WTC11 (cell line): Measurements from ENCODE around the gene PRODH. TPM values are rescaled to one million over a fixed set of nuclear protein-coding genes. Genes with fewer than 3 reads are reported as not detected.

Experiments used
- ATAC-seq: fragments of 200-7000 bp; cut with Tn5 transposase; 2 replicates; pipeline ENCODE4 v1.10.0; 2021; ENCODE audit warnings: mild to moderate bottlenecking, moderate library complexity
- CTCF ChIA-PET: fragments of 300-600 bp; sonication (Branson Sonifier 250); formaldehyde crosslinking; loops from one replicate; lab custom pipeline; 2021; ENCODE audit warnings: antibody characterized with exemption; lab: Charles Lee
- POLR2A ChIA-PET: fragments of 350-600 bp; sonication (Branson Sonifier 250); formaldehyde crosslinking; loops from one replicate; lab custom pipeline; 2021; ENCODE audit warnings: antibody characterized with exemption; lab: Charles Lee
- DNase-seq: peaks from one replicate; pipeline ENCODE4 v3.0.0; 2021; ENCODE audit warnings: low spot score
- H3K27ac Mint-ChIP-seq: 2 replicates; pipeline ENCODE4 v1.8.0; 2021; ENCODE audit warnings: mixed read lengths
- H3K27me3 Mint-ChIP-seq: 2 replicates; pipeline ENCODE4 v1.8.0; 2021; ENCODE audit warnings: low read depth, mild to moderate bottlenecking, moderate library complexity, mixed read lengths
- H3K36me3 Mint-ChIP-seq: 2 replicates; pipeline ENCODE4 v1.8.0; 2021; ENCODE audit warnings: mixed read lengths
- H3K4me1 Mint-ChIP-seq: 2 replicates; pipeline ENCODE4 v1.8.0; 2022; ENCODE audit warnings: mixed read lengths
- H3K4me3 Mint-ChIP-seq: 2 replicates; pipeline ENCODE4 v1.8.0; 2021; ENCODE audit warnings: mild to moderate bottlenecking, moderate library complexity, mixed read lengths
- H3K9me3 Mint-ChIP-seq: 2 replicates; pipeline ENCODE4 v1.8.0; 2021; ENCODE audit warnings: mixed read lengths
- ESRRA ChIP-seq: sonication (generic); formaldehyde crosslinking; IDR thresholded peaks from 2 replicates; pipeline ENCODE4 v1.8.1; 2022; ENCODE audit warnings: mild to moderate bottlenecking, missing genetic modification reagents, borderline replicate concordance
- NFATC4 ChIP-seq: fragments of 250-450 bp; sonication (Bioruptor Pico); IDR thresholded peaks from 2 replicates; pipeline ENCODE4 v1.9.0; 2021; ENCODE audit warnings: mild to moderate bottlenecking
- NFE2L1 ChIP-seq: sonication (generic); formaldehyde crosslinking; IDR thresholded peaks from 2 replicates; pipeline ENCODE4 v1.8.1; 2023; ENCODE audit warnings: missing genetic modification reagents
- NR1H2 ChIP-seq: sonication (generic); formaldehyde crosslinking; IDR thresholded peaks from 2 replicates; pipeline ENCODE4 v1.9.0; 2021; ENCODE audit warnings: mild to moderate bottlenecking, moderate library complexity, missing genetic modification reagents
- SP1 ChIP-seq: sonication (generic); formaldehyde crosslinking; conservative IDR thresholded peaks from 2 replicates; pipeline ENCODE4 v1.8.1; 2022; ENCODE audit warnings: missing genetic modification reagents
- TEAD4 ChIP-seq: sonication (generic); formaldehyde crosslinking; IDR thresholded peaks from 2 replicates; pipeline ENCODE4 v1.8.0; 2022; ENCODE audit warnings: mild to moderate bottlenecking, missing genetic modification reagents
- ZNF138 ChIP-seq: sonication (generic); formaldehyde crosslinking; conservative IDR thresholded peaks from 2 replicates; pipeline ENCODE4 v1.8.1; 2022; ENCODE audit warnings: mild to moderate bottlenecking, moderate library complexity, missing genetic modification reagents
- ZNF219 ChIP-seq: sonication (generic); formaldehyde crosslinking; IDR thresholded peaks from 2 replicates; pipeline ENCODE4 v1.8.0; 2023; ENCODE audit warnings: missing genetic modification reagents, mild to moderate bottlenecking, borderline replicate concordance
- total RNA-seq: library from RNA; stranded (reverse); gene quantifications from 3 replicates; pipeline ENCODE4 v1.2.3, GENCODE V29; 2021
- TF ChIP-seq, protein P1 (sequence below): sonication (generic); formaldehyde crosslinking; IDR thresholded peaks from 2 replicates; pipeline ENCODE4 v1.8.1; 2022; ENCODE audit warnings: low read depth, missing genetic modification reagents, borderline replicate concordance
- TF ChIP-seq, protein P2 (sequence below): sonication (generic); formaldehyde crosslinking; IDR thresholded peaks from 2 replicates; pipeline ENCODE4 v1.8.0; 2022; ENCODE audit warnings: mild to moderate bottlenecking, missing genetic modification reagents
- TF ChIP-seq, protein P3 (sequence below): sonication (generic); formaldehyde crosslinking; IDR thresholded peaks from 2 replicates; pipeline ENCODE4 v1.8.1; 2023; ENCODE audit warnings: mild to moderate bottlenecking, moderate library complexity, missing genetic modification reagents
- TF ChIP-seq, protein P4 (sequence below): sonication (generic); formaldehyde crosslinking; IDR thresholded peaks from 2 replicates; pipeline ENCODE4 v1.8.1; 2023; ENCODE audit warnings: mild to moderate bottlenecking, missing genetic modification reagents
- TF ChIP-seq, protein P5 (sequence below): fragments of 200-600 bp; IDR thresholded peaks from 2 replicates; pipeline ENCODE4 v1.8.0; 2022; ENCODE audit warnings: antibody characterized with exemption
- TF ChIP-seq, protein P6 (sequence below): sonication (generic); formaldehyde crosslinking; conservative IDR thresholded peaks from 2 replicates; pipeline ENCODE4 v1.8.1; 2023; ENCODE audit warnings: mild to moderate bottlenecking, low read depth, missing genetic modification reagents, moderate library complexity
- TF ChIP-seq, protein P7 (sequence below): sonication (generic); formaldehyde crosslinking; IDR thresholded peaks from 2 replicates; pipeline ENCODE4 v1.8.0; 2023; ENCODE audit warnings: mild to moderate bottlenecking, missing genetic modification reagents
- TF ChIP-seq, protein P8 (sequence below): sonication (generic); formaldehyde crosslinking; IDR thresholded peaks from 2 replicates; pipeline ENCODE4 v1.8.0; 2022; ENCODE audit warnings: mild to moderate bottlenecking, missing genetic modification reagents

PRODH gene
- total RNA-seq, 1 experiment from 2014 or later: 97.3 TPM

DNA sequence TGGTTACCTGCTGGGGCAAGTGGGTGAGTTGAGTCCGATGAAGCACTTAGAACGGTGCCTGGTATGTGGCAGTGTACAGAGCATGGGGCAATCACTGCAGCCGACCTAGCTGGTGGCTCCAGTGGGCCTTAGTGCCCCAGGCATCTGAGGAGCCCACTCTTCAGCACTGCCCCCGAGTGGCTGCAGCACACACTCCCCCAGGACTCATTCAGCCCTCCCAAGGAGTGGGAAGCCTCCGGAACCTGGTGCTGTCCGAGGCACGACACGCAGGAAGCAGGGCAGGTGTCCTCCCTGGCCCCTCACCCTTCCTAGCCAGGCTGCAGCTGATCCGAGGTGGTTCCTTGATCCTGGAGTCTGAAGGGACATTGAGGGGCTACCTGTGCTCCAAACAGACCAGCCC lies 42.4 kb upstream of the PRODH start (continued):
- no peak for TF ChIP-seq SP1 (CRISPR knock-in tag)
- TF ChIP-seq, protein P1, sequence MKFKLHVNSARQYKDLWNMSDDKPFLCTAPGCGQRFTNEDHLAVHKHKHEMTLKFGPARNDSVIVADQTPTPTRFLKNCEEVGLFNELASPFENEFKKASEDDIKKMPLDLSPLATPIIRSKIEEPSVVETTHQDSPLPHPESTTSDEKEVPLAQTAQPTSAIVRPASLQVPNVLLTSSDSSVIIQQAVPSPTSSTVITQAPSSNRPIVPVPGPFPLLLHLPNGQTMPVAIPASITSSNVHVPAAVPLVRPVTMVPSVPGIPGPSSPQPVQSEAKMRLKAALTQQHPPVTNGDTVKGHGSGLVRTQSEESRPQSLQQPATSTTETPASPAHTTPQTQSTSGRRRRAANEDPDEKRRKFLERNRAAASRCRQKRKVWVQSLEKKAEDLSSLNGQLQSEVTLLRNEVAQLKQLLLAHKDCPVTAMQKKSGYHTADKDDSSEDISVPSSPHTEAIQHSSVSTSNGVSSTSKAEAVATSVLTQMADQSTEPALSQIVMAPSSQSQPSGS (CRISPR knock-in tag): no peak
- TF ChIP-seq, protein P2, sequence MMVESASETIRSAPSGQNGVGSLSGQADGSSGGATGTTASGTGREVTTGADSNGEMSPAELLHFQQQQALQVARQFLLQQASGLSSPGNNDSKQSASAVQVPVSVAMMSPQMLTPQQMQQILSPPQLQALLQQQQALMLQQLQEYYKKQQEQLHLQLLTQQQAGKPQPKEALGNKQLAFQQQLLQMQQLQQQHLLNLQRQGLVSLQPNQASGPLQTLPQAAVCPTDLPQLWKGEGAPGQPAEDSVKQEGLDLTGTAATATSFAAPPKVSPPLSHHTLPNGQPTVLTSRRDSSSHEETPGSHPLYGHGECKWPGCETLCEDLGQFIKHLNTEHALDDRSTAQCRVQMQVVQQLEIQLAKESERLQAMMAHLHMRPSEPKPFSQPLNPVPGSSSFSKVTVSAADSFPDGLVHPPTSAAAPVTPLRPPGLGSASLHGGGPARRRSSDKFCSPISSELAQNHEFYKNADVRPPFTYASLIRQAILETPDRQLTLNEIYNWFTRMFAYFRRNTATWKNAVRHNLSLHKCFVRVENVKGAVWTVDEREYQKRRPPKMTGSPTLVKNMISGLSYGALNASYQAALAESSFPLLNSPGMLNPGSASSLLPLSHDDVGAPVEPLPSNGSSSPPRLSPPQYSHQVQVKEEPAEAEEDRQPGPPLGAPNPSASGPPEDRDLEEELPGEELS (CRISPR knock-in tag): no peak

DNA sequence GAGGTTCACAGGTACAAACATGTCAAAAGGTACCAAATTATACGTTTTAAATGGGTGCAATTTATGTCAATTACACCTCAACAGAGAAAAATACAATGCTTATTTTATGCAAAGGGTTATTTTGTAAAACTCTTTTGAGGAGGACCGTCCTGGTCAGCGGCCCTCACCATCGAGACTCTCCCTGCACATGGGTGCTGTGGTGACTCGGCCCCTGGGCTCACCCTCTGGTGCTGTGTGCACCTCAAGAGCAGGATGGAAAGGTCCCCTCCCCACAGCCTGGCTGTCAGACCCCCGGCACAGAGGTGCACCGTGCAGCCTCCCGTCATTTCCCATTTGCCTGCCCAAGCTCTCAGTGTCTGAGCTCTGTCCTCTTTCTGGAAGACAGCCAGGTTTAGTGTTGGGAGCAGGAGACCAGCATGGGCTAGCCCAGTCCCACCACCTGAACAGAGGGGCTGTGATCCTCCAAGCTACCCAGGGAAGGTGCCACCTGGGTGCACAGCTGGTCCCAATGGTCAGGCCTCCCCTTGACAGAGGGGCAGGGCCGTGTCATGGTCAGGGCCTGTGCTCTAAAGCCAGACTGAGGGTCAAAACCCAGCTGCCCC lies 41.8 kb upstream of the PRODH start:
- ChIA-PET CTCF (no interaction called here), POLR2A (no interaction called here)
- Mint-ChIP-seq H3K36me3 (peaks cover 10% of the 10 kb centered on the region; the same call in 1 of the 2 replicates), H3K9me3 (peaks cover 21% of the 10 kb centered on the region), H3K27ac (no peak overlapping the region), H3K4me1 (no peaks in the 10 kb centered on the region)
- ATAC-seq: no peak
- TF ChIP-seq NFATC4 (CRISPR knock-in tag) (no peak), TEAD4 (no peak), NR1H2 (CRISPR knock-in tag) (no peak), NFE2L1 (no peak), ESRRA (CRISPR knock-in tag) (no peak), ZNF138 (no peak), ZNF219 (CRISPR knock-in tag) (no peak)
- TF ChIP-seq, protein P3, sequence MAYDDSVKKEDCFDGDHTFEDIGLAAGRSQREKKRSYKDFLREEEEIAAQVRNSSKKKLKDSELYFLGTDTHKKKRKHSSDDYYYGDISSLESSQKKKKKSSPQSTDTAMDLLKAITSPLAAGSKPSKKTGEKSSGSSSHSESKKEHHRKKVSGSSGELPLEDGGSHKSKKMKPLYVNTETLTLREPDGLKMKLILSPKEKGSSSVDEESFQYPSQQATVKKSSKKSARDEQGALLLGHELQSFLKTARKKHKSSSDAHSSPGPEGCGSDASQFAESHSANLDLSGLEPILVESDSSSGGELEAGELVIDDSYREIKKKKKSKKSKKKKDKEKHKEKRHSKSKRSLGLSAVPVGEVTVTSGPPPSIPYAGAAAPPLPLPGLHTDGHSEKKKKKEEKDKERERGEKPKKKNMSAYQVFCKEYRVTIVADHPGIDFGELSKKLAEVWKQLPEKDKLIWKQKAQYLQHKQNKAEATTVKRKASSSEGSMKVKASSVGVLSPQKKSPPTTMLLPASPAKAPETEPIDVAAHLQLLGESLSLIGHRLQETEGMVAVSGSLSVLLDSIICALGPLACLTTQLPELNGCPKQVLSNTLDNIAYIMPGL: no peak
- TF ChIP-seq, protein P4, sequence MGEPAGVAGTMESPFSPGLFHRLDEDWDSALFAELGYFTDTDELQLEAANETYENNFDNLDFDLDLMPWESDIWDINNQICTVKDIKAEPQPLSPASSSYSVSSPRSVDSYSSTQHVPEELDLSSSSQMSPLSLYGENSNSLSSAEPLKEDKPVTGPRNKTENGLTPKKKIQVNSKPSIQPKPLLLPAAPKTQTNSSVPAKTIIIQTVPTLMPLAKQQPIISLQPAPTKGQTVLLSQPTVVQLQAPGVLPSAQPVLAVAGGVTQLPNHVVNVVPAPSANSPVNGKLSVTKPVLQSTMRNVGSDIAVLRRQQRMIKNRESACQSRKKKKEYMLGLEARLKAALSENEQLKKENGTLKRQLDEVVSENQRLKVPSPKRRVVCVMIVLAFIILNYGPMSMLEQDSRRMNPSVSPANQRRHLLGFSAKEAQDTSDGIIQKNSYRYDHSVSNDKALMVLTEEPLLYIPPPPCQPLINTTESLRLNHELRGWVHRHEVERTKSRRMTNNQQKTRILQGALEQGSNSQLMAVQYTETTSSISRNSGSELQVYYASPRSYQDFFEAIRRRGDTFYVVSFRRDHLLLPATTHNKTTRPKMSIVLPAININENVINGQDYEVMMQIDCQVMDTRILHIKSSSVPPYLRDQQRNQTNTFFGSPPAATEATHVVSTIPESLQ (CRISPR knock-in tag): no peak
- TF ChIP-seq, protein P5, sequence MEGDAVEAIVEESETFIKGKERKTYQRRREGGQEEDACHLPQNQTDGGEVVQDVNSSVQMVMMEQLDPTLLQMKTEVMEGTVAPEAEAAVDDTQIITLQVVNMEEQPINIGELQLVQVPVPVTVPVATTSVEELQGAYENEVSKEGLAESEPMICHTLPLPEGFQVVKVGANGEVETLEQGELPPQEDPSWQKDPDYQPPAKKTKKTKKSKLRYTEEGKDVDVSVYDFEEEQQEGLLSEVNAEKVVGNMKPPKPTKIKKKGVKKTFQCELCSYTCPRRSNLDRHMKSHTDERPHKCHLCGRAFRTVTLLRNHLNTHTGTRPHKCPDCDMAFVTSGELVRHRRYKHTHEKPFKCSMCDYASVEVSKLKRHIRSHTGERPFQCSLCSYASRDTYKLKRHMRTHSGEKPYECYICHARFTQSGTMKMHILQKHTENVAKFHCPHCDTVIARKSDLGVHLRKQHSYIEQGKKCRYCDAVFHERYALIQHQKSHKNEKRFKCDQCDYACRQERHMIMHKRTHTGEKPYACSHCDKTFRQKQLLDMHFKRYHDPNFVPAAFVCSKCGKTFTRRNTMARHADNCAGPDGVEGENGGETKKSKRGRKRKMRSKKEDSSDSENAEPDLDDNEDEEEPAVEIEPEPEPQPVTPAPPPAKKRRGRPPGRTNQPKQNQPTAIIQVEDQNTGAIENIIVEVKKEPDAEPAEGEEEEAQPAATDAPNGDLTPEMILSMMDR: no peak
- TF ChIP-seq, protein P6, sequence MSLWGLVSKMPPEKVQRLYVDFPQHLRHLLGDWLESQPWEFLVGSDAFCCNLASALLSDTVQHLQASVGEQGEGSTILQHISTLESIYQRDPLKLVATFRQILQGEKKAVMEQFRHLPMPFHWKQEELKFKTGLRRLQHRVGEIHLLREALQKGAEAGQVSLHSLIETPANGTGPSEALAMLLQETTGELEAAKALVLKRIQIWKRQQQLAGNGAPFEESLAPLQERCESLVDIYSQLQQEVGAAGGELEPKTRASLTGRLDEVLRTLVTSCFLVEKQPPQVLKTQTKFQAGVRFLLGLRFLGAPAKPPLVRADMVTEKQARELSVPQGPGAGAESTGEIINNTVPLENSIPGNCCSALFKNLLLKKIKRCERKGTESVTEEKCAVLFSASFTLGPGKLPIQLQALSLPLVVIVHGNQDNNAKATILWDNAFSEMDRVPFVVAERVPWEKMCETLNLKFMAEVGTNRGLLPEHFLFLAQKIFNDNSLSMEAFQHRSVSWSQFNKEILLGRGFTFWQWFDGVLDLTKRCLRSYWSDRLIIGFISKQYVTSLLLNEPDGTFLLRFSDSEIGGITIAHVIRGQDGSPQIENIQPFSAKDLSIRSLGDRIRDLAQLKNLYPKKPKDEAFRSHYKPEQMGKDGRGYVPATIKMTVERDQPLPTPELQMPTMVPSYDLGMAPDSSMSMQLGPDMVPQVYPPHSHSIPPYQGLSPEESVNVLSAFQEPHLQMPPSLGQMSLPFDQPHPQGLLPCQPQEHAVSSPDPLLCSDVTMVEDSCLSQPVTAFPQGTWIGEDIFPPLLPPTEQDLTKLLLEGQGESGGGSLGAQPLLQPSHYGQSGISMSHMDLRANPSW: no peak
- TF ChIP-seq, protein P7, sequence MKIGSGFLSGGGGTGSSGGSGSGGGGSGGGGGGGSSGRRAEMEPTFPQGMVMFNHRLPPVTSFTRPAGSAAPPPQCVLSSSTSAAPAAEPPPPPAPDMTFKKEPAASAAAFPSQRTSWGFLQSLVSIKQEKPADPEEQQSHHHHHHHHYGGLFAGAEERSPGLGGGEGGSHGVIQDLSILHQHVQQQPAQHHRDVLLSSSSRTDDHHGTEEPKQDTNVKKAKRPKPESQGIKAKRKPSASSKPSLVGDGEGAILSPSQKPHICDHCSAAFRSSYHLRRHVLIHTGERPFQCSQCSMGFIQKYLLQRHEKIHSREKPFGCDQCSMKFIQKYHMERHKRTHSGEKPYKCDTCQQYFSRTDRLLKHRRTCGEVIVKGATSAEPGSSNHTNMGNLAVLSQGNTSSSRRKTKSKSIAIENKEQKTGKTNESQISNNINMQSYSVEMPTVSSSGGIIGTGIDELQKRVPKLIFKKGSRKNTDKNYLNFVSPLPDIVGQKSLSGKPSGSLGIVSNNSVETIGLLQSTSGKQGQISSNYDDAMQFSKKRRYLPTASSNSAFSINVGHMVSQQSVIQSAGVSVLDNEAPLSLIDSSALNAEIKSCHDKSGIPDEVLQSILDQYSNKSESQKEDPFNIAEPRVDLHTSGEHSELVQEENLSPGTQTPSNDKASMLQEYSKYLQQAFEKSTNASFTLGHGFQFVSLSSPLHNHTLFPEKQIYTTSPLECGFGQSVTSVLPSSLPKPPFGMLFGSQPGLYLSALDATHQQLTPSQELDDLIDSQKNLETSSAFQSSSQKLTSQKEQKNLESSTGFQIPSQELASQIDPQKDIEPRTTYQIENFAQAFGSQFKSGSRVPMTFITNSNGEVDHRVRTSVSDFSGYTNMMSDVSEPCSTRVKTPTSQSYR (CRISPR knock-in tag): no peak
- TF ChIP-seq, protein P8, sequence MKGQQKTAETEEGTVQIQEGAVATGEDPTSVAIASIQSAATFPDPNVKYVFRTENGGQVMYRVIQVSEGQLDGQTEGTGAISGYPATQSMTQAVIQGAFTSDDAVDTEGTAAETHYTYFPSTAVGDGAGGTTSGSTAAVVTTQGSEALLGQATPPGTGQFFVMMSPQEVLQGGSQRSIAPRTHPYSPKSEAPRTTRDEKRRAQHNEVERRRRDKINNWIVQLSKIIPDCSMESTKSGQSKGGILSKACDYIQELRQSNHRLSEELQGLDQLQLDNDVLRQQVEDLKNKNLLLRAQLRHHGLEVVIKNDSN (CRISPR knock-in tag): no peak
- TF ChIP-seq, all 79 proteins: peak for 0
- no peak overlapping the region for H3K4me3 Mint-ChIP-seq
- peaks cover 4% of the 10 kb centered on the region; the same call in 1 of the 2 replicates for H3K27me3 Mint-ChIP-seq
- DNase-seq: no peak
